Activated T-cell treated with anti-CD3 and anti-CD28 coated beads for 4 hours (primary cell): Measurements from ENCODE around the gene KMO.

Experiments used
- DNase-seq: peaks from one replicate; pipeline ENCODE4 v3.0.0-alpha.2; 2020

KMO gene

DNA sequence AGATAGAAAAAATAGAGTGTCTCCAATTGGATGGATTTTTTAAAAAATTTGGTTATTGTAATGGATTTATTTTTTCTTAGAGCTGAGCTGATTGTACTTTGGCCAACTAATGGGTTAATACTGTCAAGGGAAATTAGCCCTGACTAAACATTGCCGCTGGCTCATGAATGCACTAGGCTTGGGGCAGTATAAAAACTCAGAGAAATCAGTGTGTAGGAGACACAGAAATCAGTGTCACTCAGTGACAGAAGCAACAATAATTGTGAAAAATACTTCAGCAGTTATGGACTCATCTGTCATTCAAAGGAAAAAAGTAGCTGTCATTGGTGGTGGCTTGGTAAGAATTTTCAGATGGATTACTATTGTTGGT lies at the start of gene KMO:
KMO (plus strand) TSS at position 217 of the 370 bp plus-strand sequence; CDS start at position 284, 67 bp downstream.
- no peak for DNase-seq

DNA sequence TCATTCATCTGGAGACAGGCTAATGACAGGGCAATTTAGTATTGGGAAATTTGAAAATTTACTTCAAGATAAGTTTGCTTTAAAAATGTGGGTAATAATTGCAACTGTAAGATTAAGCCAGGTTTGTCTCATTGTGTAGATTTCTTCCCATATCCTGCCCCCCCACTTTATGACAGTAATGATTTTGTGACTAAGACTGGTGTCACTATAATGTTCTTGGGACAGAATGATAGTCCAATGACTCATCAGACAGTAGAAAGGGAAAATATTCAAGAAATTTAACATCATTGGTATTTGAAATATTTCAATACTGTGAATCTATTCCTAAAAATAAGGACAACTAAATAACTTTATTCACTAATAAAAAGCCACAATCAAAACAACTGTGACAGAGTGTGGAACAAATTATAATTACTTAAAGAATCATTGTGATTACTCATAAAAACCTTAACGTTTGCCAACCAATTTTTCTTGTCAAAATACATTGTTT lies 49.4 kb upstream of the KMO start:
- no peak for DNase-seq

DNA sequence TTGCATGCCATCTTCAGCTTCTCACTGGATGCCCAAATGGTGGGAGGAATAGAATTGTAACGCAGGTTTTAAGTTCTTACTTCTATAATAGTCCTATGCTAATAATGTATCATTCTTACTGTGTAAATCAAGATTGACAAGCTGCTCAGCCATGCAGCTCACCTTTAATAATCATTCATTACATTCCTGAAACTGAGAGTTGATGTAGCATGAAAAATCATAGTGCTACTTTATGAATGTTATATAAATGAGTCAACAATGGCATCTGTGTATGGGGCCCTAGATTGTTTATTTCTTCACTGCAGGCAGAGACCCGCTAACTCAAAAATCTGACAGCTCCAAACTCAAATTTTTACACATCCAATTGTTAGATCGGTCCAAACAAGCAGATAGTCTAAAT lies 47.0 kb upstream of the KMO start:
- DNase-seq: no peak

DNA sequence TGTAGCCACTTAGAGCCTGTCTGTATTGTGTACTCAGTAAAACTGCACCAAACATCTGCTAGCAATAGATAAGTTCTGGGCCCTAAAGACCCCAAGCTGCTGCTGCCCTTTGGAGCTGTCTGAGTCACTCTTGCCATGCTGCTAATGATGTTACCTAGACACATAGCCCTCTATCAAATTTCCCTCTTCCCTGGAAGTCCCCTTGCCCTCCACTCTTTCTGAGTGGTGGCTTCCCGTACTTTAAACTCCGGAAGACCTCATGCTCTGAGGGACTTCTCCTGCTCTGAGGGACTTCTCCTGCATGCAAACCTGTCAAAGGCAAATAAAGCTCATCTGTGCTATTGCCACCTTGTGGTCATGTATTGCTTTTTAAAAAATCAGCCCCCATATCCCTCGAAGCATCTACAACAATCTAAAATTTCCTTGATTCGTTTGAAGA lies 46.6 kb upstream of the KMO start:
- no peak for DNase-seq

DNA sequence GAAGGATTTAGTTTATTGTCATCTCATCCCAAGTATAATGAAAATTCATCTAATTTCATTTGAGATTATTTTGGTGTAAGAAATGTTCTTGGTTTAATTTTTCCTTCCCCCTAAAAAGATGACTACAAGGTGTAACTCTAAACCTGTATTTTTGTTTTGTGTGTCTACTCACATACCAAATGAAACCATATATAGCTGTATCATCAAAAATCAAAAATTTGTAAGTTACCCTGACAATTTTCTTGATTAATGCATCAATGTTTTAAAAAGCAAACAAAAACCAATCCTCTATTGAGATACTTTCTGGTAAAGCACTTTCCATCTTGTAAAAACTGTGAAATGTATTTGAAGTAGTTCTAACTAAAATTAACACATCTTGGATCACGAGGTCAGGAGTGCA lies 43.4 kb upstream of the KMO start:
- no peak for DNase-seq

DNA sequence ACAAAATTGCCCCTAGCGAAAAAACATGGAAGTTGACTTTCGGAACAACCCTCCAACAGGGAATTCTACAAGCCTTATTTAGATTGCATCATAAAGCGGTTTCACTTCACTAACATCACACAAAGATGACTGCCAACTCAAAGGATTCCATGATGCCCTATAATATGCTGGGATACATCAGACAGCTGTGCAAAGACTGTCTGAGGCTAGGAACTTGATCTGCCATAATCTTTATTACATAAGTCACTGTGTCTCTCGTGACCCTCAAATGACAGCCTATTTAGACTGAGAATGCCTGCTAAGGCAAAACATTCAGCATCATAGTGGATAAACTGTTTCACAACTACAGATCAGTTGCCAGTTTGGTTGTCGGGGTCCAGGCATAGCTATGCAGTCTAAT lies 36.4 kb upstream of the KMO start:
- DNase-seq: no peak

DNA sequence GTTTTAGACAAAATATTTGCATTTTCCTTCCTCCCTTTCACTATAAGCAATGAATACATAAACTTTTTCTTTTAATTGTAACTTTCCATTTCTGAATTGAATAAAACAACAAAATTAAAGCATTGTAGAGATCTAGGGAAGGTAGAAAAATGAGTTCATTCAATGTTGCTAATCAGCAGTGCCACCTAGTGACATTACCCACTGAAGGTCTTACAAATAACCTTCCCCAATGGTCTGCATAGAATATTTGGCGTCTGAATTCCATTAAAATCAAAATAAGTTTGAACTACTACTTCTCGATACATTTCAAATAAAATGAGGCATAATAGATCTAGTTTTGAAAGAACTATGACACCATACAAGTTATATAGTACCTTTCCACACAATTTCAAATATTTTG lies 32.3 kb upstream of the KMO start:
- no peak for DNase-seq

DNA sequence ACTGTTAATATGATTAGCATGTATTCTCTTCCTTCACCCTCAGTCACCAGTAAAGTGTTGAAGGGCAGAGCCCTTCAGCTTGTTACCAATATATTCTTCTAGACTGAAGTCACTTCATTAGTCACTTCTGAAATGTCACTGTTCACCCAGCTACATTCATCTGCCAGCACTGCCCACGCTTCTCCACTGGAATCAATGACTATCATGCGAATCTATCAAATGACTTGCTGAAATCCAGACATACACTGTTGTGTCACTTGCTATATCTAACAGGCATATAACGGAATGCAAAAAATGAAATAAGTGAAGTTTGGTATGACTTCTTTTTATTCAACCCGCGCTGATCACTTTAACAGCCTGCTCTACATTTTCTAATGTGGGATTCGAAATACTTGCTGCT lies 28.7 kb upstream of the KMO start:
- no peak for DNase-seq

DNA sequence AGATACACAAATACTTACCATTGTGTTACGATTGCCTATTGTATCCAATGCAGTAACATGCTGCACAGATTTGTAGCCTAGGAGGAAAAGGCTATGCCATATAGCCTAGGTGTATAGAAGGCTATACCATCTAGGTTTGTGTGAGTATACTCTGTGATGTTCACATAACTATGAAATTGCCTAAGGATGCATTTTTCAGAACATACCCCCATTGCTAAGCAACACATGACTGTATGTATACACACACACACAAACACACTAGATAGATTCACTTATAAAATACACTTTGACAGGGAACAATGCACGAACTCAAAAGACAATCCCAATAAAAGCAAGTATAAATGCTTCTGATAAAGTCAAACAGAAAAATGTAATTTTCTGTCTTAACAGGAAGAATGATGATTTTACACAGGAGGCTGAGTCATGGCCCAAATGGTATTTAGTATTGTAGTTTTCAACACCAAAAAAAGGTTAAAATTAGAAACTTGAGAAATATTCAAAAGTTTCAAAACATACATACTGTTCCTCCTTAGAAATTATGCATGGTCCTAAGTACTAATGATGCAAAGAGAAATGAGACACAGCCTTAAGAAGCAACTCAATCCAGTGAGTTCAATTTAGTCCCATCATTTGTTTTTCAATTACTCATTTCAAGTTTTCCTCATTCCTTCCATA lies 24.9 kb upstream of the KMO start:
- no peak for DNase-seq

DNA sequence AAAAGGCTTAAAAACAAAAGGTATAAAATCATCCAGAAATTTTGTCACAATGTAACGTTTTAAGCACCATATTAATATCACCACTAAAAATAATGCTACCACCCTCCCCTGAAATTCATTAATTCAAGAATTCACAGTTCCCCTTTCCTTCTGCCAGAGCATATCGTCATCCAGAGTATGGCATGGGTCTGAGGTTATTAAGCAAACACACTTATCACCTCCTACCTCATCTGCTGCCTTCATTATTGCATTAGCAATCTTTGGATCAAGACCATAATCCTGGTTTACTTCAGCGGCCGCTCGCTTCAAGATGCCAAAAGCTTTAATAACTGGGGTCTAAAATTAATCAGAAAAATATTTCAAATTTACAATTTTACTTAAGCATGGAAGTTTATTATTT lies 18.8 kb upstream of the KMO start:
- DNase-seq: no peak

DNA sequence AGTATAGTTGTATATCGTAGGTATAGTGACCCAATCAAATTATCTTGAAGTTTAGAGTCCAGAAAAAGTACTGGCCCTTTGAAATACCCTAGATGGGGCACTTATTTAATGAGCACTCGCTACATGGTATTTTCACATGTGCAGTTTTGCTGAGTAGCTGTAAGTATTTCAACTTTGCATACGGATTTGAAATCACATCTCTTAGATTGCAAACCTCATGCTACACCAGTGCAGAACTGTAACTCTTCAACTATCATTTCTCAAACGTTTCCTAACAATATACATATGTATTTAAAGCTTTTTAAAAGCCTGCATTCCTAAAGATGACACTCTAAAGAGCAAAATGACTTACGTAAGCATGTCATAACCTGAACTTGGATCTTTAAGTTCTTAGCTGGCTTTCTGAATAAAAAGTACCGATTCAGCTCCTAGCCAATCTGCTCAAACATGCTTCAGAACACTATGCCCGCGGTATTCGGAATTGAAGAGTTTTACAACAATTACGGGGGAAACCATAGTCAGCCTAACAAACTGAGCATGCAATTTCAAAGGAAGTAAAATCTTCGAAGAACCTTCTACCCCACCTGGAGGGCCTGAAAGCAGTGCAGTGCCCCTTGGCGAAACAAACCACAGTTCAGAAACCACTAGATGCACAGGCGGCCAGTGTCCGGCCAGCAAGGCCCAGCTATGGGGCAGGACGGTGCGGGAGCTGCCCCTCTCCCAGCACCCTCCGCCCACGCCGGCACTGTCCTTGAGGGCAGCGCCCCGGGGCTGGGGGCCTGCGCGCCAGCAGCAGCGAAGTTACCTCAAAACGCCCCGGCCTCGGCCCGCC lies 13.5 kb upstream of the KMO start:
- no peak for DNase-seq

DNA sequence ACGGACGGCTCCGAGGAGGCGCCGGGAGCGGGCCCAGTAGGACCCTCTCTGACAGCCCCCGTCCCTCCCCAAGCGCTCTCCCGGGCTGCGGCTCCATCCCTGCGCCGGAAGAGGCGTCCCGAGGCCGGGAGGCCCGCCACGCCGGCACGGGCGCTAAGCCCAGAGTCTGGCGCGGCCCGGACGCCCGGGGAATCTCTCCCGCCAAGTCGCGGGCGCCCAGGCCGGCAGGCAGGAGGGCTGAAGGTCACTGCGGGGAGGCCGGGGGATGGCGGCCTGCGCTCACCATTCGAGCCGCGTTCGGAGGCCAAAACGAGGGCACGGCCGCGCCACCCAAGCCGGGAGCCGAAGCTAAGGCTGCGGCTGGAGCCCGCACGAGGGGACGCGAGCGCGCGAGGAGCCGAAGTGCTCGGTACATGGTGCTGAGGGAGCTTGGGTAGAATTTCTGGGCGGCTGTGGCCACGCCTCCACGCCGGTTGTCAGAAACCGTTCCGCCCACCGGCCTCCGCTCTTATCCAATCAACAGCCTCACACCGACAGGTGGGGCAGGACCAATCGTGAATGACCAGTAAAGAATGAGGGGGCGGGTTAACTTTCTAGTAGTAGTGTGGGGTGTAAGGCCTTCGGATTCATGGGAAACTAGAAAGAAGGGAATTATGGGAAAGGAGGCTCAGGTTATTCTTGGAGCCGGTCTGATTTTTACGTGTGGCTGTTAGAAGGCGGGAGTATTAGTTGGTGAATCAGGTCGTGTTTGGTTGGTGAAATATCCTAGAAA lies 12.7 kb upstream of the KMO start, which contains the start of gene FH:
FH (minus strand) TSS at position 448 of the 772 bp plus-strand sequence; CDS start at position 415, 33 bp downstream.
- peak; percentile 90 for DNase-seq

DNA sequence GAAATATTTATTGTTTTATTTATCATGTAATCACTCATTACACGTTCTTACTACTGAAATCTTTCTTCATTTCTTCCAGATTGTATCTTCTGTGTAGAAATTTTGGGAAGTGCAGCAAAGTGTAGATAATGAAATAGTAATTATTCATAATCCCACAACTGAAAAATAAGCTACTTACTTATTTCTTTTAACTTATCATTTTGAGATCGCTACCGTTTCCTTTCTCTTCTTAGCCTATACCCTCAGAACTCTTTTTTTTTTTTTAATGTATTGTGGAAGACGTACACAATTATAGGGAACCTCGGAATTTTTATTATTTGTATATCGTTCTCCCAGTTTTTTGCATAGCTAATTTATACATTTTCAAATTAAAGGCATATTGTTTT lies 12.1 kb upstream of the KMO start:
- no peak for DNase-seq

DNA sequence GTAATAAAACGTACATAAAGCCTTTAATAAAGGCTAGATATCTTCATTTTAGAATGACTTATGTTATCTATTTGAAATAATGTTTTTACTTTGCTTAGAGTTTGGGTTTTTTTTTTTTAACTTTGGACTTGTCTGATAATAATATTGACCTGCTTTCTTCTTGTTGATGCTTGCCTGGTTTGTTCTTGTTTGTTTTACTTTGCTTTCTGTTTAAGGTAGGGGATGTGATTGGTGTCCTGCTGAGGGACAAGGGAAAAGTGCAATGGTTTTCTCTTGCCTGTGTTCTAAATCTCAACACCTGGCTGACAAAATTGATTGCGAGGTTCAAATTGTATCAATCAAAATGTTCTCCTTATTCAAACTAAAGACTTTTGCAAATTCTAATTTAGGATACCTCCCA lies 10.5 kb upstream of the KMO start:
- no peak for DNase-seq

DNA sequence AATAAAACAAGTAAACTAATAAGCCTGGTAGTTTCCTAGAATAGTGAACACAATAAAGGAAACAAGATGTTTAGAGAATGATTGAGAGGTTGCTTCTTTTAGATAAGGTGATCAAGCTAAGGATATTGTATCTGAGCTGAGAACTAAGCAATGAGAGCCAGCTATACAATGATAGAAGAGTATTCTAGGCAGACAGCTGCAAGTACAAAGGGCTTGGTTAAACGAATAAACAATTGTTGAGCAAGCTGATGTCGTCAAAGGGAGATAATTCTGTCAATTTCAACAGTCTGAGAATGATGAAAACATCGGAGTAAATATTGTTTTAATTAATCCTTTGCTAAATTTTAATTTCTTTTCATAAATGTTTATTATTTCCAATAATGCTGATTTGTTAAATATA lies 7.2 kb upstream of the KMO start:
- no peak for DNase-seq

DNA sequence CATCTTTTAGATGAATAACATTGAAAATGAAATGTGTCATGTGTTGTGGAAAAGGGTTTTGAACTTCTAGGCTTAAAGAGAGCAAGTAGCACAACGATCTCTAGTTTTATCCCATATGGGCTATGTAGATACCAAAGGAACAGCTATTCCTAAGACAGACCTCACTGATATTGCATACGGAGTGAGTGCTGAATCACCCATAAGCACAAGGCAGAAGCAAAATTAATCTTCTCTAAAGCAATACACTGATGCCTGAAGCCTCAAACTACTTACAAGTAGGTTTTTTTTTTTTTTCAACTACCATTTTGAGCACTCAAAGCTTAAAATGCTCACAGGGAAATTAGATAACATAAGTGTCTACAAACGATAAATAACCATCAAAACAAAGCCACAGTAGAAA lies 5.0 kb upstream of the KMO start:
- DNase-seq: no peak

DNA sequence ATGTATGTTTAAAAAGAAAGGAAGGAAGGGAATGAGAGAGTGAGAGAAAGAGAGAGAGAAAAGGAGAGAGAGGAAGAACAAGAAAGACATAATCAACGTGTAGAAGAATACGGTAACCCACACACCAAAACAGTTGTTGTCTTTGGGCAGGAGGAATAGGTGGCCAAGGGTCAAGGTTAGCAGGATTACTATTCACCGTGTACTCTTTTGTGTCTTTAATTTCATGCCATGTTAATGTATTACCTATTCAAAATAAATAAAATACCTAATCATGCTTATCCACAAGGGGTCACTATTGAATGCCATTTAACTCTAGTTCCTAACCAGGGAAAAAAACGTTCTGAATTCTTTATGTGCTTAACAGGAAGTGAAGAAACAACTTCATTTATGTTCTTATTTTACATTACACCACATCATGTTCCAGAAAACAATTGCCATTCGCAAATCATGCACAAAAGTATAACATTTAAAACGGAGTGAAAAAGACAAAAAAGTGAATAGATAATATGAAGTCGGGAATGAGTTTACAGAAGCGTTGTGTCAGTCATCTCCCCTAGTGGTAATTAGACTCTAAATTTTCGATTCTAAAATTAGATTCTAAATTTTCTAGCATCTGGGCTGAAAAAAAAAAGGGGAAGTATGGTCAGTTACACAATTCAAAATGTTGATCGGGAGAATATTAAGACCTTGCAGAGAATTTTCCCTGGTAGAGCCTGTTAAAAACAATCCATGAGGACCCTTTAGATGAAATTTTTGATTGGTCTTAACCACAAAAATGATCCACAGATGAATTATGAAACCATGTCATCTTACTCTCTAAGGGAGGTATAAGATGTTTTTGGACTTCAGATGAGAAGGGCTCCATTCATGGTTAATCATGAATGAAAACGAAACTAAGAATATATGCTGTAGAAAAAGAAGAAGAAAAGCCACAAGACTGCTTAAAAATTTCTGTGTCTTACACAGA lies 700 bp upstream of the KMO start:
- no peak for DNase-seq

DNA sequence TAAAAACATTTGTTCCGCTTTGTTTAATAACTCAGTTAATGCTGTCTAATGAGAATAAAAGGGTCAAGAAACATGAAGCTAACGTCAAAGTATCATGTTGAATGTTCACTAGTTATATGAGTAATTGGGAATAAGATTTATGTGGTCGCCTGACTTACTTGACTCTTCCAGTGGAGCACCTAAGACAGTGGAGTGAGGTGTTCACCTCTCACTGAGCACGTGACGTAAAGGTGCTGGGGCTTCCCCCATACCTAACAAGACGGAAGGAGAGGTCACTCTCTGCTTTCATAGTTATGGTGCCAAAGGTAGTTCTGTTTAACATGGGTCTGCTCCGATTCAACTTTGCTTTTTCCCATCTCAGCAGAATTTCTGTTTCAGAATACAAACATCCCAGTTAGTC lies 686 bp downstream of the KMO start:
- DNase-seq: no peak

DNA sequence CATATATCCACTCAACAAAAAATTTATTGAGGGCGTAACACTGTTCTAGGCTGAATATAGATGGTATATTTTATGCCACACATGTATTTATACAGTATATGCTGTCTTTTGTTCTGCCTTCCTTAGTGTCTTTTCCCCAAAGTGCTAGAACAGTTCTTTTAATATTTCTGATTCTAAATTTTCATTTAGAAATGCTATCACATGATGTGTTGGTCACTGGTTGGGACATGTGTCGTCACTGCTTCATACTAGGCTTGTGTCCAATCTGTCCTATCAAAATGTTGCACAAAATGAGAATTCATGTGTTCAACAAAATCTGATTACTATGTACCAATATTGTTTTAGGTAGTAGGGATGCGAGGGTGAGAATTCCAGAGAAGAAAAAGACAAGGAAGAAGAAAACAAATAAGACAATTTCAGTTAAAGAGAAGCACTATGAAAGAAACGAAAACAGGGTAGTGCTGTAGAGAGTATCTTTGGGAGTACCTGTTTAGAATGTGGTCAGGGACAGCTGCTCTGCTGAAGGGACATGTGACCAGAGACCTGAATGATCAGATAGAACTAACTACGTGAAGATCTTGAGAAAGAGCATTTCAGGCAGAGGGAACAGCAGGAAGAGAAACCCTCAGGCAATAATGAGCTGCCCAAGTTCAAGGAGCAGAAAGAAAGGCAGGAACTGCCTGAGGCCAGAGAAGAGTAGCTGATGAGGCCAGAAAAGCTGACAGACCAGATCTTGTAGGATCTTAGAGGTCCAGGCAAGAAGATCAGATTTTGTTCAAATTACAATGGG lies 1.3 kb downstream of the KMO start:
- DNase-seq: no peak

DNA sequence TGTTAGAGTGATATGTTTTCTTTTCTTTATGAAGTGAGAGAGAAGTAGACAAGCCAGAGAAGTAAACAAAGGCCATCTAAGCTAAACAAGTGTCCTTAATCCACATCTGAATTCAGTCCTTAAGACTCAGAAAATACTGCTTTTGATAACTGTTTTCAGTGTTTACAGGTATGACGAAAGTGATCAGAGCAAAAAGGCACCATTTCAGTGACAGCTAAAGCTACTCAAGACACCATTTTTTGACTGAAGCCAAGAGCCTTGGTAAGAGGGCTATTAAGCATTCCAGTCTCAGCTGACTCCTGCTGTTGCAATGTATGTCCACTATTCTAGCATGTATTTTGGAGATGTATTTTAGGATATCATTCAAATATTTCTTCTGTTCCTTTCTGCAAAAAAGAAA lies 4.1 kb downstream of the KMO start:
- no peak for DNase-seq

DNA sequence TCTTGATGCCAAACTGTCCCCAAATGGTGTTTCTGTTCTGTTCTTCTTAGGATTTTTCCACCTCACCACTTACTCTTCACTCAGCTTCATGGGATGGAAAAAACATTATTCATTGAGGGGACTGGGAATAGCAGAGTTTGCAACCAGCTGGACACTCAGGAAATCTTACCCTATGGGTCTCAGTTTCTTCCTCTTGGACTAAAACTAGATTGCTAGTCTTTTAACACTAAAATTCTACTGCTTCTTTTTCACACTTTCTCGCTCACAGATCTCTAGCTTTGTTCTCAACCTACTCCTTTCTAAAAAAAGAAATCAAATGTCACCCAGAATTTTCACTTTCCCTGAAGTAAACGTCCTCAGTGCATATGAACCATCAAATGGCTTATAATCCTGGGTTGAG lies 4.8 kb downstream of the KMO start:
- DNase-seq: no peak
